ENCODE data around the gene RCCD1. TPM values are rescaled to one million over a fixed set of nuclear protein-coding genes. Genes with fewer than 3 reads are reported as not detected.

Gene RCCD1
- total RNA-seq, 1 donor from 2014 or later: 20.3 TPM

DNA sequence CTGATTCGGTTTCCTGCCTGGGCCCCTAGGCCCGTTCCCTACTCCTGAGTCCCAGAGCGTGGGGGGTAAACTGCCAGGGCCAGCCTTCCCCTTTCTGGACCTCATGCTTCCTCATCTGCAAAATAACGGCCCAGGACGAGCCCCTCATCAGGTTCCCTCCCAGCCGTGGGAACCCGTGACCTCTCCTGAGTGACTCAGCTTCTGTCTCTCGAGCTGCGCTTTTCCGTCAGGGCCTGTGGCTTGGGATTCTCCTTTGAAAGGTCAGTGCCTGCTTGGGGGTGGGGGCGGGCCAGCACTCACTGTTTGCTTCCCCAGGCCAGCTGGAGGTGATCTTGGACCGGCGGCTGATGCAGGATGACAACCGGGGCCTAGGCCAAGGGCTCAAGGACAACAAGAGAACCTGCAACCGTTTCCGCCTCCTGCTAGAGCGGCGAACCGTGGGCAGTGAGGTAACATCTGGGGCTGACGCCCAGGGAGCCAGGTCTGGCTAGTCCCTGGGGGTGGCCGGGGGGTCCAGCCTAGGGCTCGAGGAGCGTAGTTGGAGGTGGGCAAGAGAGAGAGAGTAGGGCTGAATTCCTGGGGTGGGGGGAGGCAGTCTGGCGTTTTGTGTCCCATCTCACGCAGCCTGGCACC is 38.8 kb upstream of the RCCD1 start:
- no peaks in the 10 kb centered on the region for H3K9me3 Mint-ChIP-seq
- no peaks in the 10 kb centered on the region for H3K4me1 Mint-ChIP-seq (ENCODE audit: unreplicated experiment)
- TF ChIP-seq, protein P1, sequence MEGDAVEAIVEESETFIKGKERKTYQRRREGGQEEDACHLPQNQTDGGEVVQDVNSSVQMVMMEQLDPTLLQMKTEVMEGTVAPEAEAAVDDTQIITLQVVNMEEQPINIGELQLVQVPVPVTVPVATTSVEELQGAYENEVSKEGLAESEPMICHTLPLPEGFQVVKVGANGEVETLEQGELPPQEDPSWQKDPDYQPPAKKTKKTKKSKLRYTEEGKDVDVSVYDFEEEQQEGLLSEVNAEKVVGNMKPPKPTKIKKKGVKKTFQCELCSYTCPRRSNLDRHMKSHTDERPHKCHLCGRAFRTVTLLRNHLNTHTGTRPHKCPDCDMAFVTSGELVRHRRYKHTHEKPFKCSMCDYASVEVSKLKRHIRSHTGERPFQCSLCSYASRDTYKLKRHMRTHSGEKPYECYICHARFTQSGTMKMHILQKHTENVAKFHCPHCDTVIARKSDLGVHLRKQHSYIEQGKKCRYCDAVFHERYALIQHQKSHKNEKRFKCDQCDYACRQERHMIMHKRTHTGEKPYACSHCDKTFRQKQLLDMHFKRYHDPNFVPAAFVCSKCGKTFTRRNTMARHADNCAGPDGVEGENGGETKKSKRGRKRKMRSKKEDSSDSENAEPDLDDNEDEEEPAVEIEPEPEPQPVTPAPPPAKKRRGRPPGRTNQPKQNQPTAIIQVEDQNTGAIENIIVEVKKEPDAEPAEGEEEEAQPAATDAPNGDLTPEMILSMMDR (conservative IDR thresholded peaks at IDR 0.05): no peak
- no peak for DNase-seq (ENCODE audit: extremely low spot score, unreplicated experiment)
- H3K36me3 Mint-ChIP-seq: peaks cover 12% of the 10 kb centered on the region
- no peak overlapping the region for H3K4me3 Mint-ChIP-seq
- no peaks in the 10 kb centered on the region for H3K27me3 Mint-ChIP-seq
- H3K27ac Mint-ChIP-seq: no peak overlapping the region

DNA sequence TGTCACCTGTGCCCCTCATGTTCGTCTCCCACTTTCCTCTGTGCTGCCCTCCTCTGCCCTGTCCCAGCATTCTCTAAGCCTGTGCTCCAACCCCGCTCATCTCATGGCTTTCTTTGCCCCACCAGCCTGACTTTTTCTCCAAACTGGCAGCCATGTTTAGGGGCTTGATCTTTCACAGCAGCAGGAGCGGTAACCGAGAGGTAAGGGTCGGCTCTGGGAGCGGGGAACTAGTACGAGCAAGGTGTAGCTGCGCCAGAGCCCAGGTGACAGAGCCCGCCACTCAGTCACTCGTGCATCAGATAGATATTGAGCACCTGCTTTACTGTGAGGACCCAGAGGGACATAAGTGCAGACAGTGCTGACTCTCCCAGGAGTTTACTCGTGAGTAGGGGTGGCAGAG is 38.2 kb upstream of the RCCD1 start:
- H3K4me3 Mint-ChIP-seq: no peak overlapping the region
- H3K27me3 Mint-ChIP-seq: no peaks in the 10 kb centered on the region
- DNase-seq (ENCODE audit: extremely low spot score, unreplicated experiment): no peak
- no peak overlapping the region for H3K27ac Mint-ChIP-seq
- TF ChIP-seq, protein P1 (conservative IDR thresholded peaks at IDR 0.05): no peak
- H3K36me3 Mint-ChIP-seq: peaks cover 12% of the 10 kb centered on the region
- no peaks in the 10 kb centered on the region for H3K4me1 Mint-ChIP-seq (ENCODE audit: unreplicated experiment)
- H3K9me3 Mint-ChIP-seq: no peaks in the 10 kb centered on the region

DNA sequence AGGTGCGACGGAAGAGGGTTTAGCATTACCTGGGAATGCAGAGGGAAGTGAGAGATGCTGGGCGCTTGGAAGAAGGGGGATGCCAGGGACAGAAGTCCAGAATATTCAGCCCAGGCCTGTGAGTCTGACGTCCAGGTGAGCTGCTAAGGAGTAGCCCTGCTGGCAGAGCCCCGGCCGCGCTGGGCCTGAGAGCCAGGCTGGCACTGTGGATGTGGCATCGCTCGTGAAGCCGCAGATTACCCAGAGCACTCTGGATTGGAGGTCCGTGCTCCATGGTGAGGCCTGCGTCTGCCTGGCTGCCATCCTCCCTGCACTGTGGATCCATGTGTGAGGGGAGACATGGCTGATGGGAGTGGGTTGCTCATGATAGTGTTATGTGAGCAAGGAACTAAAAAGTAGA is 37.1 kb upstream of the RCCD1 start:
- DNase-seq (ENCODE audit: extremely low spot score, unreplicated experiment): no peak
- H3K4me1 Mint-ChIP-seq (ENCODE audit: unreplicated experiment): no peaks in the 10 kb centered on the region
- H3K27me3 Mint-ChIP-seq: no peaks in the 10 kb centered on the region
- TF ChIP-seq, protein P1 (conservative IDR thresholded peaks at IDR 0.05): no peak
- no peaks in the 10 kb centered on the region for H3K9me3 Mint-ChIP-seq
- no peak overlapping the region for H3K4me3 Mint-ChIP-seq
- H3K36me3 Mint-ChIP-seq: peaks cover 12% of the 10 kb centered on the region
- H3K27ac Mint-ChIP-seq: no peak overlapping the region

DNA sequence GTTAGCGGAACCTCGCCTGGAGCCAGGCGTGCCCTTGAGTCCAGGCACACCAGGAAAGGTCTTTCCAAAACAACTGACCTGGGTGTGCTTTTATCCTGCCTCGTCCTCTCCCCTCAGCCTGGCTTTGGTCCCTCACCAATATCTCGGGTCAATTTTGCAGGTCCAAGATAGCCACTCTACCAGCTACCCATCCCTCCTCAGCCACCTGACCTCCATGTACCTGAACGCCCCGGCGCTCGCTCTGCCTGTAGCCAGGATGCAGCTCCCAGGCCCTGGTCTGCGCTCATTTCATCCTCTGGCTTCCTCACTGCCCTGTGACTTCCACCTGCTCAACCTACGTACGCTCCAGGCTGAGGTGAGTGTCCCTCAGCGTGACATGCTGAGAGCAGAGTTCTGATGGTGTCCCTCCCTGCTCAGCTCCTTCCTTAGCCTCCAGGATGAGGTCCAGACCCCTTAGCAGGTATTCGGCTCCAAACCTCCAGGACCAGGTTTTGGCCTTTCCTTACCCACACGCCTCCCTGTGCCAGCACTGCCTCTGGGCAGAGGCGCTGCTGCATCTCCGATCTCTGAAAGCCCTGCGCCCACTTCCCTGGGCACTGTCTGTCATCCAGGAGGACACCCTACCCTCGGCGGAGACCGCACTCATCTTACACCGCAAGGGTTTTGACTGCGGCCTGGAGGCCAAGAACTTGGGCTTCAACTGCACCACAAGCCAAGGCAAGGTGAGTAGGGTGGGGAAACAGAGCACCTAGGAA is 36.5 kb upstream of the RCCD1 start:
- no peaks in the 10 kb centered on the region for H3K4me1 Mint-ChIP-seq (ENCODE audit: unreplicated experiment)
- H3K9me3 Mint-ChIP-seq: no peaks in the 10 kb centered on the region
- H3K27me3 Mint-ChIP-seq: no peaks in the 10 kb centered on the region
- TF ChIP-seq, protein P1 (conservative IDR thresholded peaks at IDR 0.05): no peak
- H3K27ac Mint-ChIP-seq: no peak overlapping the region
- no peak for DNase-seq (ENCODE audit: extremely low spot score, unreplicated experiment)
- peaks cover 12% of the 10 kb centered on the region for H3K36me3 Mint-ChIP-seq
- no peak overlapping the region for H3K4me3 Mint-ChIP-seq

DNA sequence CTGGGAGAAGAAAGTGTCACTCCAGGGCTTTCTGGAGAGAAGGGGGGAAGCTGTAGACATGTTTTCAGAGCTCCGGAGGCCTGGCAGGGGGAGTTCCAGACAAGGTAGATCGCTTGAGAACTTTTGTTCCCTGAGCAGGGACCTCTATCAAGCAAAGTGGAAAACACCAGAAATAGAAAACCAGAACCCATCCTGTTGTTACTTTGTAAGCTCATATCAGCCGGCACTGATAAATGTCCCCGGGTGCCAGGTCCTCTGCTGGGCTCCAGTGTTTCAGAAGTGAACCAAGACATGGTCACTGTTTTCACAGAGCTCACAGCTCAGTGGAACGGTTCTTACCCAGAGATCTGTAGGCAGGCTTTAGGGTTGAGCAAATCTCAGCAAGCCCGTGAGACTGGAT is 35.8 kb upstream of the RCCD1 start:
- TF ChIP-seq, protein P1 (conservative IDR thresholded peaks at IDR 0.05): no peak
- DNase-seq (ENCODE audit: extremely low spot score, unreplicated experiment): no peak
- H3K4me1 Mint-ChIP-seq (ENCODE audit: unreplicated experiment): no peaks in the 10 kb centered on the region
- H3K4me3 Mint-ChIP-seq: no peak overlapping the region
- no peaks in the 10 kb centered on the region for H3K27me3 Mint-ChIP-seq
- H3K27ac Mint-ChIP-seq: no peak overlapping the region
- peaks cover 12% of the 10 kb centered on the region for H3K36me3 Mint-ChIP-seq
- H3K9me3 Mint-ChIP-seq: no peaks in the 10 kb centered on the region
